ENCODE measurements around the gene ARID2.

Gene ARID2

DNA sequence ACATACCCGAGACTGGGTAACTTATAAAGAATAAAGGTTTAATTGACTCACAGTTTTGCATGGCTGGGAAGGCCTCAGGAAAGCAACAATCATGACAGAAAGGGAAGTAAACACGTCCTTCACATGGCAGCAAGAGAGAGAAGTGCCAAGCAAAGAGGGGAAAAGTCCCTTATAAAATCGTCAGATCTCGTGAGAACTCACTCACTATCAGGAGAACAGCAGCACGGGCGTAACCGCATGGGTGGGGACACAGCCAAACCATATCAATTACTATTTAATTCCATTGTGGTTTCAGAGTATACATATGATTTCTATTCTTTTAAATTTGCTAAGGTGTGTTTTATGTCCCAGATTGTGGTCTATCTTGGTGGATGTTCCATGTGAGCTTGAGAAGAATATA lies 142.9 kb downstream of the ARID2 start:
- DNase-seq = no peak

DNA sequence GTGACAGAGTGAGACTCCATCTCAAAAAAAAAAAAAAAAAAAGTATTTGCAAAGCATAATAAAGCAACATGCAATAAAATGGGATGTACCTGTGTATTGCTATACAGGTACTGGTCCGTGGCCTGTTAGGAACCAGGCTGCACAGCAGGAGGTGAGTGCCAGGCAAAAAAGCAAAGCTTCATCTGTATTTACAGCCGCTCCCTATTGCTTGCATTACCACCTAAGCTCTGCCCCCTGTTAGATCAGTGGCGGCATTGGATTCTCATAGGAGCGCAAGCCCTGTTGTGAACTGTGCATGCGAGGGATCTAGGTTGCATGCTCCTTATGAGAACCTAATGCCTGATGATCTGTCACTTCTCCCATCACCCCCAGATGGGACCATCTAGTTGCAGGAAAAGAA lies 147.6 kb downstream of the ARID2 start:
- DNase-seq = no peak

DNA sequence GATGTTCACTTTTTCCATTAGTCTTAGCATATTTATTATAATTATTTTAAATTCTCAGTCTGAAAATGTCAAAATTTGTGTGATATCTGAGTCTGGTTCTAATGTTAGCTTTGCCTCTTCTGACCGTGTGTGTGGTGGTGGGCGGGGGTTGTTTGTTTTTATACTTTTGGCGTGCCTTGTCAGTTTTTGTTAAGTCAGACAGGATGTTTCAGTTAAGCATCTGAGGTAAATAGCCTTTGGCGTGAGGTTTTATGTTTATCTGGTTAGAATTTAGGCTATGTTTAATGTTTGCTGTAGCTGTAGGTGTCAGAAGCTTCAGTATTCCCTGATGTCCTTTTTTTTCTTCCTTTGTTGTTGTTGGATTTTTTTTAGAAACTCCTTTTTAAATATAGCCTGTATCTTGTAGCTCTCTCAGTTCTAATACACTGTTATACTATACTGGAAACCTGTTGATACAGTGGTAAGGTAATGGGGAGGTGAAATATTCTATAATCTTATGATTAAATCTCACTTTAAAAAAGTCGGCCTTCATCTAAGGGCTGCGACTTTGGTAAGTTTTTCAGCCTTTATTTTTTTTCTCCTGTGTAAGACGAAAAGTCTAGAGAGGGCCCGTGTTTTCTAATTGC lies 149.2 kb downstream of the ARID2 start:
- DNase-seq = no peak

DNA sequence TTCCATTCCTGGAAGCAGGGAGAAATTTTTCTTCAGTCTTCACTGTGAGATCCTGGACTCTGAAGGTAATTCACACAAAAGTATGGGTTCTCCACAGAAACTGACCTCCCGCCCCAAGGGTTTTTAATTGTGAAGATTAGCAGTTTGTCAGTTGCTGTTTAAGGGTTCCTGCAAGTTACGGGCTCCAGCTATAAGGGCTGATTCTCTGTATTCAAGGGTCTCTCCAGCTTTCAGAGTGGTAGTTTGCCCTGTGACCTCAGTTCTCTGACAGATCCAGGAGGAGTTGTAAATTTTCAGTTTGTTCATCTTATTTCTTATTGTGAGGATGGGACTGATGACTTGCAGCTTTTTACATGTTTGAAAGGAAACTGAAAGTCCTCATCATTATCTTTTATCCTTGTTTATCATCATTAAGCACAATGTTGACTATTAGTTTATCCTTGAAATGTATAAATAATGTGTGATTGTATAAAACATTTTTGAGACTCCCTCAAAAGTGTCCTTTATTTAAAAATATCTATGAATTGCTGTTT lies 149.9 kb downstream of the ARID2 start:
- DNase-seq = no peak

DNA sequence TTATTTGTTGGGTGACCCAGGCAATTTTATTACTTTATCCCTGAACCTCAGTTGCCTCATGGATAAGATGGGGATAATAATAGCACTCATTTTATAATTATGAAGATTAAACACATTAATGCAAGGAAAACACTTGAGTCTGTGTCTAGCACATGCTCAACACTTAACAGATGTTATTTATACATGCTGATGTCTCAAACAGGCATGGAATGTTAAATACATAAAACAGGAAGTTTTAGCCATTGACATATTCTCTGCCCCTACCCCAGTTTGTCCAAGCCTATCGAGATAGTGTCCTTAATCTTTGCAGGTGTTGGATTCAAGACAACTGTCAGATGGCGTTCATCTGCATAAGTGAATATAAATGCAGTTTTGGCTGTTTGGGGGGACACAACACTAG lies 151.0 kb downstream of the ARID2 start:
- no peak for DNase-seq

DNA sequence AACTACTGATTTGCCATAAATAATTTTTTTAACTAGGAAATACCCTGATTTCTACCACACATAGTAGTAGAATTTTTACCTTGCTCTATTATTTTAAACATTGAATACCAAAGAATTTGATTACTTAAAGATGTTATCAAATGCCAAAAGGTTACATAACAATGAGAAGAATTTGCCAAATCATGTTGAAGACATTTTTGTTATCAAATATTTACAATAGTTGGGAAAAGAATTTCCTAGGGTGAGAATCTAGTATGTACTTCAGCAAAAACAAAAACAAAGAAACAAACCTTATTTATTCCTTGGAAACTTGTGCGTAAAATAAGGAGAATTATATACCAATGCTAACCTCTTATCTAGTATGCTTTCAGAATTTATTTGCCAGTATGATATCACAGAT lies 153.7 kb downstream of the ARID2 start:
- no peak for DNase-seq

DNA sequence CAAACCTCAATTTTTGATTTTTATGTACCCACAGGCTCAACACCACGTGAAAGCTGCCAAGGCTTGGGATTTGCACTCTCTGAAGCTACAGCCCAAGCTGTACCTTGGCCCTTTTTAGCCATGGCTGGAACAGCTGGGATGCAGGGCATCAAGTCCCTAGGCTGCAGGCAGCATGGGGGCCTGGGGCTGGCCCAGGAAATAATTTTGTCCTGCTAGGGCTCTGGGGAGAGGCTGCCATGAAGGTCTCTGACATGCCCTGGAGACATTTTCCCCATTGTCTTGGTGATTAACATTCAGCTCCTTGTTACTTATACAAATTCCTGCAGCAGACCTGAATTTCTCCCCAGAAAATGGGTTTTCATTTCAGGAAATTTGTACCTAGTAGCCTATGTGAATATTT lies 157.2 kb downstream of the ARID2 start:
- DNase-seq = no peak

DNA sequence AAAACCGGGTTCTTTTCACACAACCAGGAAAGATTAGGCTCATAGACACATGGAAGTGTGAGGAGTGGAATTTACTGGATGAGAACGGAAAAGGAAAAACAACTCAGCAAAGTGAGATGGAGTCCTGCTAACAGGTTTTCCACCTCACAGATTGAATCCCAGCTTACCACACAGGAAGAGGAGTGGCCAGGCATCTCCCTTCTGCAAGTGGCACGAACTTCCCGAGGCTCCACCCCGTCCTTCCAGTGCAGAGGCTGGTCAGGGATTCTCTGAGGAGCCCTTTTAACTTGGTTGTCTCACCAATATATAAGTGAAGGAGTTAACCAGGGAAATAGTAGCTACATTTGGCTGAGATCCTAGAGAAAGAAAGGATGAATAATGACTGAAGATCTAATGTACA lies 158.0 kb downstream of the ARID2 start:
- DNase-seq = no peak

DNA sequence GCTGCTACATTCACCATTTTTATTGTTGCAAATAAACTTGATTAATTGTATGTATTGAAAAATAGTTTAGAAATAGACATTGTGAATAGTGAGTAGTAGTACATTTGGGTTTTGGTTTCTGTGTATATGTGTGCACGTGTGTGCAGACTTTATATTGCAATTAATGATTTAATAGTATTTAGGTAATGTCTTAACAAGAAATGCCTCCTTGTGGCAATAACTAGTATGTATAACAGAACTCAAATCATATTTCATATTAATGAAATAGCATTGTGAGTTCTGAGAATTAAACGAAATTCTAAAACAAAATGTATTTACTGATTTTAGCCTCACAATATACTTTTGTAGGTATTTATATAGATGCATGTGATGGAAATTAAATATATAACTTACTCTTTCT lies 160.8 kb downstream of the ARID2 start:
- no peak for DNase-seq

DNA sequence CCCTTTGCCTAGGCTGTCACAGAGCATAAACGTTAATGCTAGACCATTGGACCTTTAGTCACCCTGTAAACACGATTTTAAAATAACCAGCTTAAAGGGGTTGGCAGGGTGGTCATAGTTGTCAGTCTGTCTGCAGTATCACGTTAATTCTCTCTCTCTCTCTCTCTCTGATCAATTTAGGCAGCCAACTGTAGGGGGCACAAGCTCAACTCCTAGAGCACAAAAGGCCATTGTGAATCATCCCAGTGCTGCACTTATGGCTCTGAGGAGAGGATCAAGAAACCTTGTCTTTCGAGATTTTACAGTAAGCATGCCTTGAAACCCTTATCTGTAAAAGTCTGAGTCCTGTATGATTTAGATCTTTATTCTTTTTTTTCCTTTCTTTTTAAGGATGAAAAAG lies 163.7 kb downstream of the ARID2 start:
- no peak for DNase-seq

DNA sequence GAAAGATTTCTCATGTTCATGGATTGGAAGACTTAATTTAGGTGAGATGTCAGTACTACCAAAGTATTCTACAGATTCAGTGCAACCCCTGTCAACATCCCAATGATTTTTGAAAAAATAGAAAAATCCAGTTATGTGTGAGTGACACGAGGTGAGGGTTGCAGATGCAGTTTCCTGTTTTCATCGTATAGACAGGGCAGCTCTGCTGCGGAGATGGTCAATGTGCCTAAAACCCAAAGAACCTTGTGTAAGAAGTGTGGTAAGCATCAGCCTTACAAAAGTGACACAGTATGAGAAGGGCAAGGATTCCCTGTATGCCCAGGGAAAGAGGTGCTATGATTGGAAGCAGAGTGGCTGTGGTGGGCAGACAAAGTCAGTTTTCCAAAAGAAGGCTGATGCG lies 166.5 kb downstream of the ARID2 start:
- DNase-seq = no peak

DNA sequence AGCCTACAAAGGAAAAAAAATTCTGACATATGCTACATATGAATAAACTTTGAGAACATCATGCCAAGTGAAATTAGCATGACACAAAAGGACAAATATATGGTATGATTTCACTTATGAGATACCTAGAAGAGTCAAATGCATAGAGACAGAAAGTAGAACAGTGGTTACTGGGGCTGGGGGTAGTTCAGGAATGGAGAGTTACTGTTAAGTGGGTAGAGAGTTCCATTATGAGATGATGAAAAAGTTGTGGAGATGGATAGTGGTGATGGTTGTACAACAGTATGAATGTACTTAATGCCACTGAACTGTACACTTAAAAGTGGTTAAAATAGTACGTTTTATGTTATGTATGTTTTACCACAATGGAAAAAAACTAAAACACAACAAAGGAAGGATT lies 168.6 kb downstream of the ARID2 start:
- no peak for DNase-seq

DNA sequence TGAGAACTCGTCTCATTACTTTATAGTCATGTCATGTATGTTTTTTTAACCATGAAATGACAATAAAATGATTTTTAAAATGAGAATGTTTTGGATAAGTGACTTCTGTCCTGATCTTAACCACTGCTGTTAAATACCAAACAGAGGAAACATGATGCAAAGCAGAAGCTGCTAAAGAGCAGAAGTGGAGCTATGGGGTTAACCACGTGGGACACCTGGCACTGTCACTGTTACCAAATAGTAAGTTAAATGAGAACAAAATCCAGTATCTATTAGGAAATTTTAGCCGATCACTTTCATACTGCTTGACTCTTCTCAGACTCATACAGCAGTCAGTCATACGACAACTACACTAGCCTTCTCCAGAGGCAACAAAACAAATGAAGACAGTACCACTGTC lies 178.4 kb downstream of the ARID2 start:
- DNase-seq = no peak

DNA sequence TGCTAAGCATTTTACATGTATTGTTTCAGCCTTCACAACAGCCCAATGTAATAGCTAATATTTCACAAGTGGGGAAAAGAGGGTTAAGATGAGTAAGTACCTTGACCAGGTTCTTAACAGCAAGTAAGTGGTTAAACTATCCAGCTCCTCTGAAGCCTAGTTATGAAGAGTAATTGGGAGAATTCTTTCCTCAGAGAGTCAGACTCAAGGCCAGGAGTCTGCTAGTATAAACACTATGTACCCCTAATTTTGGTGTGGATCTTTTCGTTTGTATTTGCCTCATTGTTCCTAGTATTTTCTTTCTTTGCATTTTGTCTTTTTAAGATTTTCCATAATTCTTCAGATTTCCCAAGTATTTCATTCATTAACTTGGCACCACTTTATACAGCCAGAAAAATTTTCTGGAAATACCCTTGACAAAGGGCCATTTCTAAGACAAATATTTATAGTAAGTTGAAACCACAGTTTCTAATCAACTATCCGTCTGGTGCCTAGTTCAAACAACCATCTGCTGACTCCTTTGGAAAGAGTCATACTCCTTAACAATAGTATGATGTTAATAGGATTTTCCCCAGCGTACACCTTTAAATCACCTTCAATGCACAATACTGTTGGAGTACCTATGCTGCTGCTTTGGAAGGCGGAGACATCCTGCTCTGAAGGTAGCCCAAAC lies 179.7 kb downstream of the ARID2 start:
- no peak for DNase-seq

DNA sequence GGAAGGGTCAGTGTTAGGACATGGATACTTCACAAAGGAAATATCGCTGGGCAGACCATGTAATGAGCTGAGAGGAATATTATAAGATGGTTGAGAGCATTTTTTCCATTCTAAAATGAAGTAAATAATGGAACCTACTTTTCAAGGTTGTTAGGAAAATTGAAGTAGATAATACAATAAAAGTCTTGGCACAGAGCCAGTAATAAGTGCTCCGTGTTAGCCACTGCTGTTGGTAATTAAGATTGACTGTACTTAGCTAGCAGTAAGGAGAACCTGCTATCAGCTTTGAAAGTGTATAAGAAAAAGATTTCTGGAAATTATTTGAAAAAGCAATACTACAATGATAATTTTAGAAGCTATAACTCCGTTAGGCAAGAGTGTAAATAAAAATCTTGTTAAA lies 183.3 kb downstream of the ARID2 start:
- DNase-seq = no peak

DNA sequence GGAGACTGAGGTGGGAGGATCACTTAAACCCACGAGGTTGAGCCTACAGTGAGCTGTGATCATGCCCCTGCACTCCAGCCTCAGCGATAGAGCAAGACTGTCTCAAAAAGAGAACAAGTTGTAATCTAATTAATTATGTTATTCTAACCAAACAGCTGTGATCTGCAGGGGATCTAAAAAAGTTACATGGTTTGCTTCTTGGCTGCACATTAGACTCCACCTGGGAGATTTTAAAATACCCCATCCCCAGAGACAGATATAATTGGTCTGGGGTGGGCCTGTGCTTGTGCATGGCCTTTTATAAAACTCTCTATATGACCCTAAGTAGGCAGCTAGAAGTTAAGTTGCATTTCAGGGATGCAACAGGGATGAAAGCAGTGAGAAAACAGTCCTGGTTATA lies 184.1 kb downstream of the ARID2 start:
- DNase-seq = no peak

DNA sequence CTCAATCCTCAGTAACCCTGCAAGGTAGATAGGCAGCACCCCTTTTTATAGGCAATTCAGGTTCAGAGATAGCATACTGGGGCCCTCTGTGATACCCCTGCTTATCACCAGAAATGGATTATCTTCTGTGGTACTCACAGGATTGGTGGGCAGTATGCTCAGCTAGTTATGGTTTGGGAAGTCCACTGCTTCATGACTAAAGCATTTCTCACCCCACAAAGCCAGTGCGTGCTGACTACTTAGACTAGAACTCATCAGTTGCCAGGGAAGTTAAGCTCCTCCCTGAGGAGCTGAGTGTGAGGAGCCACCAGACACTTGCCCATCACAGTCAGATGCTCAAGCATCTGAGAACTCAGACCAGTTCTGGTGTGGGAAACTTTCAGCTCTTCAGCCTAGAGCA lies 184.6 kb downstream of the ARID2 start:
- DNase-seq = no peak

DNA sequence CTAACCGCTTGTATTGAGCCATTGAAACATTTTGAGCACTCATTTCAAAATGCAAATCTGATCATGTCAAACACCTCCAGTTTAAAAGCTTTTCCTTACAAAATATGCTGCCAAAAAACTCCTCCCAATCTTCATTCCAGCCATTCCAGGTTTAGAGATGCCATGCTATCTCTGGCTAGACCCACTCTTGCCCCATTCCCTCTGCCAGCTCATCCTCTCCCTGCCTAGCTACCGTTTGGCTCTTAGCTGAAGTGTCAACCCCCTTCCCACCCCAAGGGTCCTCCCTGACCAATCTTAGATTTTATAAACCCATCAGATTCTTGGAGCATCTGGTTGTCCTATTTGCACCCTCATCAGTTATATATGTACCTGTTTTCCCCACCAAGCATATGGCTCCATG lies 185.9 kb downstream of the ARID2 start:
- no peak for DNase-seq

DNA sequence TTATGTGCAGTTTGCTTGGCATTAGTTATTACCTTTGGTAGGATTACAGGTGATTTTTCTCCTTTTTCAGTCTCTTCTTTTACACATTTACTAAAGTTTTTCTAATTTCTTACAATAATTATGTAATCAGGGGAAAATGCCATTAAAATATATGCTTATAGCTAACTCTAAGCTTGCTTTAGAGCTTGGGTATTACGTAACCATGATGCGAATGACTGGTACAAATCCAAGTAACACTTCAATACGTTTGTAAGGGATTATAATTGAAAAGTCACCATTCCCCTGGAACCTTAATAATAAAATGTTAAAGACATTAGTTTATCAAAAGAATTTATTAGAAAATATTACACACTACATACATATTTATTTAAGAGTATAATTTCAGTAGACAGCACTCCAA lies 189.3 kb downstream of the ARID2 start:
- DNase-seq = no peak

DNA sequence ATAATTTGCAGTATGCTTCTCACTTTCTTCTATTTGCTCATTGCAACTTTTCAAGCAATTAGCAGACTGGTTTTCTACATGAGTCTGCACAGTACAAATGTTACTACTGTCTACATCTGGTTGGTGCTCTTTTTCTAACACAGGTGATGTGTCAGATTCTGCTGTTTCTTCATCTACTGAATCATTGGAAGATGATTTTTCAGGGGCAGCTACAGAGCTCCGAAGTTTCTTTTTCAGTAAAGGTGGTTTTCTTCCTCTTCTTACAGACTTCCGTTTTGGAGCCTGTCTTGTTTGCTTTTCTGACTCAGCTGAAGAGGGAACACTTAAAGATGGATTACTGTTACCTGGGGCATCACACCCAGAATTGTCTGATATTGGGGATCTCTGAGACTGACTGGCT lies 198.8 kb downstream of the ARID2 start:
- DNase-seq = no peak

DNA sequence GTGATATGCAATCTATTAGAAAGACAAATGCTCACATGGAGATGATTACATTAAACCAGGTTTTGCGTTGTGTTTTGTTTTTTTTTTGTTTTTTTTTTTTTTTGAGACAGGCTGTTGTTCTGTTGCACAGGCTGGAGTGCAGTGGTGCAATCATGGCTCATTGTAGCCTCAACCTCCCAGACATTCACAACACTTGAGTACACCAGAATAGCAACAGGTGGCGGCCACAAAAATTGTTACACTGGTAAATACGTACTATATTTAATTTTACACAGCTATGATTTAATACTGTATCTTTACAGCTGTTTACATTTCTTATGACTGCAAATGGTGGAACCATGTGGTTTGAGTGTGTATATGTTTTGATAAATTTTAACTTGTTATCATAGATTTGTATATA lies 200.9 kb downstream of the ARID2 start:
- DNase-seq = no peak

DNA sequence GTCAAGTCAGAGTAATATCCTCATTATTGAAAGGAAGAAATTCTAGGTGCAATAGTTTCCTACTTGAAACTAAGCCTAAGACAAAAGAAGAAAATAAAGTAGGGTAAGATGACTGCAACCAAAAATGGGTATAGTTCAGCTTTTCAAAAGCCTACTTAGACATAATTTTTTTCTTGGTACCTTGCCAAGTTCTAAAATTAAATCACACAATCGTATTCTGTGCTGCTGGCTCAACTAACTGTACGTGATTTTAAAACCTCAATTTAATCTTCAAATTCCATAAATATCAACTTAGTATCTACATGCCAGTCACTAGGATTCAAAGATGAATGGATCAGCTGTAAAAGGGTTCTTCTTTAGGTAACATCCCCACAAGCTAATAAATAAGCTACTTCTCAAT lies 204.0 kb downstream of the ARID2 start:
- DNase-seq = no peak

DNA sequence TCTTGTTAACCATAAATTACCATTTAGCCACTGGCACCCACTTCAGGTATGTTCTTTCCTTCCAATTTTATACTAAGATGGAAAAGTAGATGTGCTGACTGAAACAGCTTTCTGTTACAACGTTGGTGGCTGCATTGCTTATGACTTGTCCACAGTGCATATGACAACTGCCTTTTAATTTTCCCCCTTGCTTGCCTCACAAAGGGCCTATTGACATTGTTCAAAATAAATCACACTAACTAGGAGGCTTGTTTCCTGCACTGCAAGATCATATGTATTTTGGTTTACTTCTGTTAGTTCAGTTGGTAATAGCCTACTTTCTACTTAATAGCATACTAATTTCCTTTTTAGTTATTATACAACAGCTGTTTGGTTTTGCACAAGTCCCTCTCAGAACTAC lies 205.4 kb downstream of the ARID2 start:
- DNase-seq = no peak

DNA sequence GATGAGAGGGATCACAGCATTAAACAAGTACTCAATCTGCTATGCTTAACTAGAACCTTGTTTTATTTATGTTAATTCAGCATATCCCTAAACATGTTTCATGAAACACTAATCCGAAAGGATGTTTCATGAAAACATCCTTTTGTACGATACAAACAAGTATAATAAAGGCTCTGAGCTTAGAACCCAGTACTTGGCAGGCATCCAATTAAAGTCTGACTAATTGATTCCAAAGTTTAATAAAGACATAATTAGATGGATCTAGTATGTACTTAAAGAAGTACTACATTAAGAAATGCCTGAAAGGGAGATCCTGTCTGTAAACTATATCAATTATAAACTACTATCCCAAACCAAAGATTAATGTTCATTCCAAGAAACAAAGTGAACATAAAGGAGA lies 209.1 kb downstream of the ARID2 start:
- no peak for DNase-seq

DNA sequence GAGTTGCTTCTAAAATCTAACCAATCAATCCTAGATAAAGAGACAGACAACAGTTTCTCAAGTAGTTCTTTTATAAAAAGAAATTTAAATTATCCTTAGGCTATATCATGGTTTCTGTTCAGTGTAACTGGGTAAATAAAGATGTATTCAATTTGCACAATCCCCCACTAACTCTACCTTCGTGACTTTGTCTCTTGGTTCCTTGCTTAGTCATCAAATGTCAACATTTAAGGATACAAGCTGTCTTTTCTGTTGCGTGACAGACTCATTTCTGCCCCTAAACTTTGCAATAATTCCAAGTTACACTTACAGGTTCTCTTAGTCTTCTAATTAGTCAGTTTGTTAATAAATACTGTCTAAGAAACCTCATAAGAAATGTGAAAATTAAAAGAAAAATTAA lies 210.3 kb downstream of the ARID2 start:
- DNase-seq = no peak
